Cardiac fibroblast (primary cell): Measurements from ENCODE around the gene ZFAND3.

Source experiments
- DNase-seq, 2 donors: peaks; one replicate each; pipeline versions ENCODE4 v3.0.0 to v3.0.0-alpha.2; 2010; ENCODE audit warnings: low read depth in 2 of 2
- H3K4me3 ChIP-seq, 2 donors: replicated peaks in 1 of 2; 1 replicate in 1 of 2; 2 replicates in 1 of 2; pipeline ENCODE4 v1.5.1; 2011; ENCODE audit warnings: low read depth in 2 of 2, low read length in 2 of 2, mild to moderate bottlenecking in 2 of 2, moderate library complexity in 1 of 2
- TF ChIP-seq, protein P1 (sequence below): IDR thresholded peaks from one replicate; pipeline ENCODE4 v1.5.1; 2011; ENCODE audit warnings: low read depth, mild to moderate bottlenecking, low read length, inconsistent platforms

Gene ZFAND3

DNA sequence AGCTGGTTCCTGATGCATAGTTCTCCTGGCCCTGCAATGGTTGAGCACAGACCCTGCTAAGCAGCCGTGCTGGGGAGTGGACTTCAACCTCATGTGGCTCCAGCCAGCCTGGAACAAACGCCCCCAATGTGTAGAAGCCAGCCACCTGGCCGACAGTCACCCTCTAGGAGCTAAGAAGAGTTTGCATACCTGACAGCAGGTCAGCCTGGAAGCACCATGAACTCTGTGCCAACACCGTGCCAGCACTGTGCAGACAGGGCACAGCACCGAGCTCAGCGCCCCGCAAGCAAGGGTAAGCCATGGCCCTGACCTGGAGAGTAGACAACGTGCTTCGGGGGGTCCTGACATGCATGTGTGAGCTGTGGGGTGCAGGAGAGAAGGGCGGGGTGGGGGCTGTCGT, 356.3 kb downstream of the ZFAND3 start:
- H3K4me3 ChIP-seq: no peak overlapping the region
- TF ChIP-seq, protein P1, sequence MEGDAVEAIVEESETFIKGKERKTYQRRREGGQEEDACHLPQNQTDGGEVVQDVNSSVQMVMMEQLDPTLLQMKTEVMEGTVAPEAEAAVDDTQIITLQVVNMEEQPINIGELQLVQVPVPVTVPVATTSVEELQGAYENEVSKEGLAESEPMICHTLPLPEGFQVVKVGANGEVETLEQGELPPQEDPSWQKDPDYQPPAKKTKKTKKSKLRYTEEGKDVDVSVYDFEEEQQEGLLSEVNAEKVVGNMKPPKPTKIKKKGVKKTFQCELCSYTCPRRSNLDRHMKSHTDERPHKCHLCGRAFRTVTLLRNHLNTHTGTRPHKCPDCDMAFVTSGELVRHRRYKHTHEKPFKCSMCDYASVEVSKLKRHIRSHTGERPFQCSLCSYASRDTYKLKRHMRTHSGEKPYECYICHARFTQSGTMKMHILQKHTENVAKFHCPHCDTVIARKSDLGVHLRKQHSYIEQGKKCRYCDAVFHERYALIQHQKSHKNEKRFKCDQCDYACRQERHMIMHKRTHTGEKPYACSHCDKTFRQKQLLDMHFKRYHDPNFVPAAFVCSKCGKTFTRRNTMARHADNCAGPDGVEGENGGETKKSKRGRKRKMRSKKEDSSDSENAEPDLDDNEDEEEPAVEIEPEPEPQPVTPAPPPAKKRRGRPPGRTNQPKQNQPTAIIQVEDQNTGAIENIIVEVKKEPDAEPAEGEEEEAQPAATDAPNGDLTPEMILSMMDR: no peak
- no peak for DNase-seq

DNA sequence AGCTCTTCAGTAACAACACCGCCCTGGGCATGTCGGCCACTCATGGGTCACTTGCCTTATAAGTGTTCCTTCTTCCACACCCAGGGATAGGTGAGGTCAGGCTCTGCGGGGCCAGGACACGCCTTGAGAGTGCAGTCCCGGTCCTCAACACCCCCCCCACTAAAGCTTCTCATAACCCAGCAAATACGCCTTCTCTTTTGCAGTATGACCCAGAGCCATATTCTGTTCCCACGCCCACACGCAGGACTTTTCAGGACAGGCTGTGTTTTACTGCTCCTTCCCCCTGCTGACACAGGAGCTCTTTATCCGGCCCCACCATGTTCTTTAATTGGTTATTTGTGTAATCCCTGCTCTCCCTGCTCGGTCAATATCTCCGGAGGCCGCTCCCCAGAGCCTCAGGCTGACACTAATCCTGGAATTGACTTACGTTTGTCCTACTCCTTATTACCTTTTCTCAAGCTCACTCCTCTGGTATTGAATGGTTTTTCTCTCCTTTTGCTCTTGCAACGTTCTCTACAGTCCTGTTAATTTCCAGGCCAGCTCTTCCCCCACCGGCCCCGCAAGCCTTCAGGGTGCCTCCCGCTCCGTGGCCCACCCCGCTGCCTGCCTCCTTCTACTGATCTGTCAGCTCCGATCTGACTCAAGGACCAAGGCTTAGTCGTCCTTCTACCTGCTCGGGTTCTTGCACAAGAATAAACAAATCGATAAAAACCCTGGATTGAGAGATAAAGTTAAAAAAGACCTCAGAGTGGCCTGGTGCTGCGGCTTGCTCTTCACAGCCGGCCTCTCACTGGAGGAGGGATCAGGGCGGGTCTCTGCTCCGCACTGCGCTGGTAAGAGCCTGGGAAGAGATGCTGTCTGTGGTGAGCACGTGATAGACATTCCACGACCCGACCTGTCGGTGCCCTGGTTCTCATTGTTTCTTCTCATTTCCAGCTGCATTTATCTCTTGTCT, 357.5 kb downstream of the ZFAND3 start:
- no peak overlapping the region for H3K4me3 ChIP-seq
- TF ChIP-seq, protein P1: no peak
- DNase-seq: no peak

DNA sequence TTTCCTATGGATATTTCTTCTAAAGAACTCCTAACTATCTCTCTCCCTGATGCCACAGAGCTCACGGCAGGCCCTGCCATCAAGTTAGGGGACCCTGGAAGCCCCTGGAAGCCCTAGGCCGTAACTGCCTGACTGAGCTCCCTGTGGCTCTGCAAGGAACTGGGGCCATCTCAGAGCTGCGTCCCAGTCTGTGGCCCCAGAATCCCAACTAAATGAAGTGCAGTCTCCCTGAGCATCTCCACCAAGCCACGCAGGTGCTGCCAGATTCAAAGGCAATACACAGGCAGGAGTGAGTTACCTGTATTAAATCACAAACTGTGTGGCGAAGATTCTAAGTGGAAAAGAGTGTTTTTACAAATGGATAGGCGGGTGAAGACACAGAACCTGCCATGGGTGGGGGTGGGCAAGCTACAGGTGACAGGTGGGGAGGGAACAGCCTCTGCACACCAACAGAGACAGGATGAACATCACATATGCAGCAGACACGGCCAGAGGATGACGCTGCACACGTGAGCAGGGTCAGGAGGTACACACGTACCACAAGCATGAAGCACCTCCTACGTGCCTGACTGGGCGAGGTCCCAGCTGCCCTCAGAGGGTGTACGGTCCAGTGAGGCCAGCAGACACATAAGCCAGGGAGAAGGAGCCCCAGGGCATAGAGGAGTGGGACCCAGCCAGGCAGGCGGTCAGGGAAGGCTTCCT, 358.5 kb downstream of the ZFAND3 start:
- H3K4me3 ChIP-seq: no peak overlapping the region
- TF ChIP-seq, protein P1: no peak
- no peak for DNase-seq

GRCh38 chr6:38178584-38178886, 359.0 kb downstream of the ZFAND3 start:
- no peak overlapping the region for H3K4me3 ChIP-seq
- TF ChIP-seq, protein P1: no peak
- DNase-seq: no peak

- H3K4me3 ChIP-seq: no peak overlapping the region
- TF ChIP-seq, protein P1: no peak
- DNase-seq: no peak
These were observed 359.8 kb downstream of the ZFAND3 start for GRCh38 chr6:38179300-38179699.

DNA sequence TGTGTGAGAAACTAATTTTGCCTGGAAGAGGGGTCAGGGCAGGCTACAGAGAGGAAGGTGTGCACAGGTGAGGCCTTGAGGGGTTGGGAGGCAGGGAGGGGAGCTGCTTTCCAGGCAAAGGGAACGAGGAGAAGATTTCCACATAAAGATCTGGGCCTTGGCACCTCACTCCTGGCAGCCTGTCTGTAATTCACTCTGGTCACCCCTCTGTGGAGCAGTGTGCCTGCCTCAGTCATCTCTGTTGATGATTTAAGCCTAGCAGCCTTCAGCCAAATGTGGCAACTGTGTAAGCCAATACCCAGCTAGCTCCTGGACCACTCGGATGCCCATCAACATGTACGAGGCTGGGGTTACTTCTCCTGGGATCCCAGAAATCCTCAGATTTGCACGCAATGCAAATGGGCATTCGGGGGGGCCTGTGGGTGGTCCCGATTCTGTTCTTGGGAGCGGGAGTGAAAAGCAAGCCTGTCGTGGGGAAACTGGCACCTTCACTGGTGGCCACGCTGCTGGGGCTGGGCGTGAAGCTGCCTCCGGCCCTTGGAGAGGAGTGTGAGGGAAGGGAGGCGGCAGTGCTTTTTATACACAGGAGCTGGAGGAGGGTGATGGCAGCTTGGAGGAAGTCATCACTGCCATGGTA, 360.4 kb downstream of the ZFAND3 start:
- TF ChIP-seq, protein P1: no peak
- H3K4me3 ChIP-seq: no peak overlapping the region
- no peak for DNase-seq
